Islet of Langerhans (tissue), 1 donor: ENCODE results near the gene PLCL2.
A peak's percentile ranks its signal among the peaks of the same experiment; 100 is the strongest.

Experiments
- FAIRE-seq: peaks from one replicate; lab custom pipeline; 2011; peaks lifted over from hg19 to GRCh38; lab: Jason Lieb, UNC

PLCL2 gene

DNA sequence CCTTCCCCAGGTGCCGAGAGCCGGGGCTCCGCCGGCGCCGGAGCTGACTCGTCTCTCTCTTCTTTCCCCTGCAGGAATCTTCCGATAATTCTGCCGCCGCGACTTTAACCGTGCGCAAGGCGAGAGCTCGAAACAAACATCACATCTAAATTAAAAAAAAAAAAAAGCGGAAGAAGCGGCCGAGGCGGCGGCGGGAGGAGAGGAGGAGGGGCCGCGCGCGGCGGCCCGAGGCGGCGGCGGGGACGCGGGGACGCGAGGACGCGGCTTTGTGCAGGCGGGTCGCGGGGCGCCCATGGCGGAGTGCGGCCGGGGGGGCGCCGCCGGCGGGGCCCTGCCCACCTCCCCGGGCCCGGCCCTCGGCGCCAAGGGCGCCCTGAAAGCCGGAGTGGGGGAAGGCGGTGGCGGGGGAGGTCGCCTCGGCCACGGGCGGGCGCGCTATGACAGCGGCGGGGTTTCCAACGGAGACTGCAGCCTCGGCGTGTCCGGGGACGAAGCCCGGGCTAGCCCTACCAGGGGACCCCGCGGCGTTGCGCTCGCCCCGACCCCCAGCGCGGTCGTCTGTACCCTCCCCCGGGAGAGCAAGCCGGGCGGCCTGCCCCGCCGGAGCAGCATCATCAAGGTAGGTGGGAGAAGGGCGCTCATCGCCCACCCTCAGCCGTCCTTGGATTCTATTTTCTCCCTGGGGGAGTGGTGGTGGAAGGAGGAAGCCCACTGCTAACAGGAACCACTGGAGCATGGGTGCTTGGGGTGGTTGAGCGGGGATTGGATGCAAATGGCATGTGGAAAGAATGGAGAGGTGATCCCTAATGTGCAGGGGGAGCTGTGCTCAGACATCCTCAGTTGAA lies at the start of gene PLCL2:
PLCL2 (plus strand) TSS at position 208 of the 845 bp plus-strand sequence; CDS start at position 293, 85 bp downstream.
- FAIRE-seq = no peak

DNA sequence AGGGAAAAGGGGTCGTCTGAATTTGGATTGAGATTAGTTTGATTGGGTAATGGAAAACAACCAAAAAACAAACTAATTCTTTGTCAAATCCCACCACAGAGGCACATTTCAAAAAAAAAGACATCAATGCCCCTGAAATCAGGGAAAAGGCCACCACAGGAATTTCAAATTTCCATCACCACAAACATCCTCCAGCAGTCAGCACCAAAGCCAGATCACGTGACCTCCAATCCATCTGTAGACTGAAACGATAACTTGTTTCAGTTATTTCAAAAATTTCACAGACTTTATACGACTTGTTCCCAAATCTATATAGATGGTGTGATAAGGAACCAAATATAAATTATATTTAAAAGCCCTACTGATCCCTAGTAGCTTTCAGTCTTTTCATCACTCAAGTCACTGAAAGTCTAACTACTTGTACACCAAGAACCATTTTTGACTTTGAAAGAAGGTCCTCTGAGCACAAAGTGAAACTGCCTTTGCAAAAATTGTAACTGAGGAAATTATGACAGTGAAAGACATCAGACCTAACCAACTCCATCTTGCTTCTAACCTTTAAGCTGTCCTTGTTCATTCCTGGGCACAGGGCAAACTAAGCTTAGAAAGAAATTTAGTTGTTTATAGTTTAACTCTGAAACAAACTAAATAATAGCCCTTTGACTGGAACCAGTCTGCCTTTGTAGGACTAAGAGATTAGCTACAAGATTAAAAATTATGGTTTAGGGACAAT lies 48.1 kb upstream of the PLCL2 start:
- FAIRE-seq = no peak

GRCh38 chr3:16837602-16838001 lies 47.2 kb upstream of the PLCL2 start:
- FAIRE-seq = no peak

DNA sequence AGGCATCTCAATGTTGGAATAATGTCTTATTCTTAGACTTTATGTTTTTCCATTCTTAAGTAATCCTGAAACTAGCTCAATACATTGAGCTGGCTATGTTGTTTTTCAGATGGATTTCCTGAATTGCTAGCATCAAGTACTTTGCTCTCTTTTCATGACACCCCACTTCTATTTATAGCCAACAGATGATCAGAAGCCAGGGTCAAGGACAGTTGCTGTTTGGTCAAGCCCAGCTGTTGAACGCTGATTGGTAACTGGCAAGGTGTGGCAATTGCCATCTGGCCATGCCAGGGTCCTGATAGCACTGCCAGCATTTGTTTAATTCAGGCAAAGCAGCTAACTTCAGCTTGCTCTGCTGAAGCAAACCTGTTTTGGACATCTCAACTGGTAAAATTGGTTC lies 46.2 kb upstream of the PLCL2 start:
- FAIRE-seq = peak; percentile 88

- no peak for FAIRE-seq
These were observed 45.3 kb upstream of the PLCL2 start for GRCh38 chr3:16839271-16840100.

DNA sequence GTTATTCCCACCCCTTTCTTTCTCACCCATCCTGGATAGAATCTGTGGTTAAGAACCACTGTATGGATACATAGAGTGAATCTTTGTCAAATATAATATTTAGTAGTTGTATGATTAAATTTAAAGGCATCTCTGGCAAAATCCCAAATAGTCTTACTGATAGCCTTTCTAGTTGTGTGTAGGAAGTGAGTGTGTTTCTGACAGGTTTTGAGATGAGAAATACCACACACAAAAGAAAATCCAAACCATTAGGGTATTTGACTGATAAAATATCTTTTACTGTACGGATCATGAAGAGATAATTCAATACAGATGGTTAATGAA lies 44.7 kb upstream of the PLCL2 start:
- peak; percentile 97 for FAIRE-seq

DNA sequence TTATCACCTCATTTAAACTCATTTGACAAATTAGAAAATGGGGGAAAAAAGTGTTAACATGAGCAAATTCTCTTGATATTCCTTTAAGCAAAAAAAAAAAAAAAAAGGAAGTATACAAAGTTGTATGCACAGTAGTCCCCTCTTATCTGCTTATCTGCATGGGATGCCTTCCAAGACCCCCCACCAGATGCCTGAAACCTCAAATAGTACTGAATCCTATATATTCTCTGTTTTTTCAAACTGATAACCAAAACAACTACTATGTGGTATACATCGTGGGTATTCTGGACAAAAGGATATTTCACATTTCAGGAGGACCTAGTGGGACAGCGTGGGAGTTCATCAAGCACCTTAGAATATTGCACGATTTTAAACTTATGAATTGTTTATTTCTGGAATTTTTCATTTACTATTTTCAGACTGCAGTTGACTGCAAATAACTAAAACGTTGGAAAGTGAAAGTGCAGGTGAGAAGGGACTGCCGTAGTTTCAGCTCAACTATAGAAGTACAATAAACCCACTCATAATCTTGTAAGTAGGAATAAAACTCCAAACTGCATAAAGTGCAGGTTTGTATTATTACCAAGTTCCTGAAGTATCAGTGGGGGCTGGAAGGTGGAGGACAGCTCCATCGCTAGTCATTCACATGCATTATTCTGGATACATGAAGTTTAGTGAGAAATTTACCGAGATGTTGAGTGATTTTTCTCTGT lies 43.6 kb upstream of the PLCL2 start:
- FAIRE-seq = peak; percentile 5

- FAIRE-seq = no peak
These were observed 42.9 kb upstream of the PLCL2 start for GRCh38 chr3:16841904-16842271.

- FAIRE-seq = peak; percentile 97
These were observed 42.2 kb upstream of the PLCL2 start for GRCh38 chr3:16842272-16843270.

GRCh38 chr3:16844222-16844621 lies 40.5 kb upstream of the PLCL2 start:
- no peak for FAIRE-seq

DNA sequence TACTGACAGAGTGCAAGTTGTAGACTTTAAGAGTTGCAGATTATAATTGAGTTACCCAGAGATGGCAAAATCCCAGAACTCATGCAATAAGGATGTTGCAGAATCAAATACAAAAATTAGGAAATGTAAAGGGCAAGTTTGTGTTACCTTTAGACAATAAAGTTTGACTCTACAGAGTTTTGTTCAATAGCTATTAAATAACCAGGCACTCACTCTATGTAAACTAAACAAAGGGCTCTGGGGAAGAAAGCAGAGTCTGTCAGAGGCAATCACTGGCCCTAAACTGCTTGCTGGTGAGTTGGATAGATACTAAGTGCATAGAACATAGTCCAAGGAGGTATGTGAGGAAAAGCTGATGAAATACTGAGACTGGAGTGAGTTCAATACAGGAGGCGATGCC lies 40.0 kb upstream of the PLCL2 start:
- no peak for FAIRE-seq

GRCh38 chr3:16846373-16847080 lies 38.2 kb upstream of the PLCL2 start:
- no peak for FAIRE-seq

DNA sequence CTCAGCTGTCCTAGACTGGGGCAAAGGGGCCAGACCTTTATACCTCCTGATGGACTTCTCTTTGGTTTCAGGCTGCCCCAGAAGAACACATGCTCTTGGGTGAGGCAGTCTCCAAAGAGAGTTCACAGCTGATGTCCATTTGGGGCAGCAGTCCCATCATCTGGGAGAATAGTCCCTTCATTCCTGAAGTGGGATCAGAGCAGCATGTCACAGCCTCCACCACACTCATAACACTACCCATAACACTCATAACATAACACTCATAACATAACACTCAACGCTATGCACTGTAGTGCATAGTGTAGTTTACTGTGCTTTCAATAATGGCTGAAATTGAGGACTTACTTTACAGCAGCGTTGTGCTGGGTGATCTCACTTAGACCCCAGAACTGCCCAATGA lies 36.7 kb upstream of the PLCL2 start:
- FAIRE-seq = no peak

DNA sequence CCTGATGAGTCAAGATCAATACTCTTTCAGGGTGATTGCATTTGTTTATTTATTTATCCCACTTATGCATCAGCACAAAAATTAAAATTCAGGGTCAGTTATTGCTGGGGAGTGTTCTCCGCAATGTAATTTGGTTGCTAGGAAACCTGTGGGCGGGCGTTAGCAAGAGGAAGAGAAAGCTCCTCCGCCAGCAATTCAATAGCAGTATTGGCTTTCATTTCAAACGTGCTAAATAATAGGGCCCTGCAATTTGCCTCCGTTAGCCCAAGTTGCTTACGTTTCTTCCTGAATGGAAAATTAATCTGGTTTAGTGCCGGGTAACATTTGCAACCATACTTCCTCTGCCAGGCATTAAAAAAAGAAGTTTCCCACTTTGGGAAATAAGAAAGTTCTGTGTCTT lies 35.5 kb upstream of the PLCL2 start:
- FAIRE-seq = peak; percentile 93

DNA sequence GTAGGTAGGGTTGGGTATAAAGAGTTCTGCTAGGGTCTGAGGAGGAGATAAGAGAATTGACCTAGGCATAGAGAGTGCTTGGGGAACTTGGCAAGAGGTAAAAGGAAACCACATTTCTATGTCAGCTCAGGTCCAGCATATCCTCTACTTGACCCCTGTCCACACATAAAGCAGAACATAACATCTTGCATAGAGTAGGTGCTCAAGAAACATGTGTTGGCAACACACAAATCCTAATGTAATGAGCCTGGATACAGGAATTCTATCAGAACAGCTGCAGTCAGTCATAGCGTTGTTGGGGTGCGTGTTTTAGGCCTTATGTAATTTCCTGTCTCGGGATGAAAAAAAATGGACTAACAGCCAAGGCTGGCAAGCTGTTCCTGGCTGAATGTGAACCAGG lies 35.0 kb upstream of the PLCL2 start:
- FAIRE-seq = no peak

- no peak for FAIRE-seq
These were observed 29.3 kb upstream of the PLCL2 start for GRCh38 chr3:16855497-16855896.

DNA sequence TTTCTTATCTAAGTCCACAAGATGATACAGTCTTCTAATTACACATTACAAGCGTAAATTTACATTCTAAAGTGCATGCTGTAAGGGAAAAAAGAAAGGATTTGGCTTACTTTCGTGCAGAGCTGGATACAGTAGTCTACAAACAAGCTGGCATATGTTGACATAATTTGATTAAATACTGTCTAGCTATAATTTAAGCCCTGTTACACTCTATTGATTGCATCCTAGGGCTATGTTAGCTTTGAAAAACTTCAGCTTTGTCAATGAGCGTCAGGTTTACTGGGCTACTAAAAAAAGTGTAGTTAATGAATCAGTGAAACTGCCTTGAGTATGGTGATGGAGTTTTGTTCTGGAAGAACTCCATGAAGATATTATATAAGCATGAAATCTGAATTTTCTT lies 24.5 kb upstream of the PLCL2 start:
- no peak for FAIRE-seq

- FAIRE-seq = no peak
These were observed 23.3 kb upstream of the PLCL2 start for GRCh38 chr3:16861432-16861831.

- peak; percentile 81 for FAIRE-seq
These were observed 20.0 kb upstream of the PLCL2 start for GRCh38 chr3:16864610-16865313.

DNA sequence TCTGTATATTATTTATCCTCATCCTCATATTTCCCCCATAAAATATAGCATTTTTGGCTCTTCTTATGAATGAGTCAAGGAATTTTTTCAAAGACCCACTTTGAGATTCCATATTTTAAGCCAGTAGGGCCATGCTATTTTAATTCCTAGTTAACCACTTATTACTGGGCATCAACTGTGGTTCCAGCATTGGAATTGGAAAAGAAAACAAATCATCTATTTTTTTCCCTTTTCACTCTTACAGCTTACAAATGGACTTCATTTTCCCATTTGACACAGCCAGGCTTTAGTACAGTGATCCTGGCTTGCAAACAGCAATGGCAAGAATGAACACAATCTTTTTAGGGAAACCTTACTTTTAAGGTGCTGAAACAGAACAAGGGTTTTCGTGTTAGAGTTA lies 19.4 kb upstream of the PLCL2 start:
- FAIRE-seq = no peak
